Stomach smooth muscle (tissue), 2 donors: ENCODE data around the gene ARHGAP10.

Experiments
- H3K27ac ChIP-seq: one replicate; pipeline ENCODE4 v1.7.0; 2013; ENCODE audit warnings: mild to moderate bottlenecking, low read length, inconsistent platforms
- H3K27me3 ChIP-seq, 2 donors: one replicate each; pipeline ENCODE4 v1.7.0; 2013; ENCODE audit warnings: low read length in 2 of 2; ENCODE audit not compliant: insufficient read depth in 2 of 2, control insufficient read depth in 1 of 2
- H3K36me3 ChIP-seq, 2 donors: one replicate each; pipeline ENCODE4 v1.7.0; 2013; ENCODE audit warnings: low read length in 2 of 2; ENCODE audit not compliant: control insufficient read depth in 2 of 2, insufficient read depth in 2 of 2
- H3K4me1 ChIP-seq: one replicate; pipeline ENCODE4 v1.7.0; 2013; ENCODE audit warnings: low read length; ENCODE audit not compliant: control insufficient read depth, insufficient read depth
- H3K4me3 ChIP-seq, 2 donors: one replicate each; pipeline ENCODE4 v1.7.0; 2013; ENCODE audit warnings: low read length in 2 of 2
- H3K9ac ChIP-seq, 2 donors: one replicate each; pipeline ENCODE4 v1.7.0; 2013; ENCODE audit warnings: low read length in 2 of 2, mild to moderate bottlenecking in 1 of 2
- H3K9me3 ChIP-seq, 2 donors: one replicate each; pipeline ENCODE4 v1.7.0; 2013; ENCODE audit warnings: low read length in 2 of 2; ENCODE audit not compliant: control insufficient read depth in 2 of 2
- donor health status: healthy.
- donor health status: Pancreatic carcinoma.

The ARHGAP10 gene

GRCh38 chr4:147731580-147732517 is at the start of gene ARHGAP10:
ARHGAP10 (plus strand) TSS chr4:147732088; CDS start chr4:147732302, 214 bp downstream.
- Histone ChIP-seq H3K4me3 (peak within 1 kb of the TSS; percentile 97 to 98), H3K36me3 (no peaks in the 10 kb centered on the region), H3K27ac (peak within 1 kb of the TSS; percentile 90), H3K9ac (peak within 1 kb of the TSS; percentile 93), H3K9me3 (no peaks in the 10 kb centered on the region), H3K27me3 (no peaks in the 10 kb centered on the region), H3K4me1 (peaks cover 12% of the 10 kb centered on the region)

GRCh38 chr4:147682755-147683154 is 49.1 kb upstream of the ARHGAP10 start:
- Histone ChIP-seq H3K36me3 (peaks cover 3 to 8% of the 10 kb centered on the region in 2 donors), H3K27me3 (no peaks in the 10 kb centered on the region), H3K9me3 (no peaks in the 10 kb centered on the region), H3K9ac (peak overlapping the region in 1 of 2 donors; percentile 56), H3K27ac (no peak overlapping the region), H3K4me3 (peak overlapping the region; percentile 79 to 94), H3K4me1 (peaks cover 7% of the 10 kb centered on the region)

GRCh38 chr4:147683188-147683591 is 48.7 kb upstream of the ARHGAP10 start:
- H3K4me1 ChIP-seq, result peaks cover 7% of the 10 kb centered on the region
- H3K36me3 ChIP-seq, result peaks cover 3 to 8% of the 10 kb centered on the region in 2 donors
- H3K9ac ChIP-seq, result peak overlapping the region; percentile 56 to 96
- no peaks in the 10 kb centered on the region for H3K27me3 ChIP-seq
- H3K27ac ChIP-seq, result peak overlapping the region; percentile 87
- no peaks in the 10 kb centered on the region for H3K9me3 ChIP-seq
- H3K4me3 ChIP-seq, result peak overlapping the region; percentile 79 to 94

GRCh38 chr4:147683717-147684700 is 47.9 kb upstream of the ARHGAP10 start, which contains the start of gene PRMT9:
PRMT9 (minus strand) TSS chr4:147684163; CDS start chr4:147683987, 176 bp downstream.
- H3K9me3 ChIP-seq, result no peaks in the 10 kb centered on the region
- H3K4me3 ChIP-seq, result peak within 1 kb of the TSS; percentile 79 to 94
- H3K9ac ChIP-seq, result peak within 1 kb of the TSS; percentile 56 to 96
- peaks cover 0 to 1% of the 10 kb centered on the region in 2 donors for H3K36me3 ChIP-seq
- peak within 1 kb of the TSS; percentile 87 for H3K27ac ChIP-seq
- no peaks in the 10 kb centered on the region for H3K27me3 ChIP-seq
- H3K4me1 ChIP-seq, result peaks cover 7% of the 10 kb centered on the region

- no peaks in the 10 kb centered on the region for H3K27me3 ChIP-seq
- H3K9me3 ChIP-seq, result no peaks in the 10 kb centered on the region
- H3K4me1 ChIP-seq, result peaks cover 3% of the 10 kb centered on the region
- H3K27ac ChIP-seq, result no peak overlapping the region
- H3K9ac ChIP-seq, result no peak overlapping the region
- no peak overlapping the region for H3K4me3 ChIP-seq
- no peaks in the 10 kb centered on the region for H3K36me3 ChIP-seq
These were observed 42.8 kb upstream of the ARHGAP10 start for GRCh38 chr4:147689067-147689466.

GRCh38 chr4:147691820-147692219 is 40.1 kb upstream of the ARHGAP10 start:
- H3K9ac ChIP-seq, result no peak overlapping the region
- no peak overlapping the region for H3K27ac ChIP-seq
- no peaks in the 10 kb centered on the region for H3K27me3 ChIP-seq
- no peaks in the 10 kb centered on the region for H3K9me3 ChIP-seq
- no peaks in the 10 kb centered on the region for H3K4me1 ChIP-seq
- H3K36me3 ChIP-seq, result no peaks in the 10 kb centered on the region
- no peak overlapping the region for H3K4me3 ChIP-seq

- no peaks in the 10 kb centered on the region for H3K27me3 ChIP-seq
- H3K9ac ChIP-seq, result no peak overlapping the region
- no peak overlapping the region for H3K27ac ChIP-seq
- no peaks in the 10 kb centered on the region for H3K9me3 ChIP-seq
- H3K4me1 ChIP-seq, result no peaks in the 10 kb centered on the region
- H3K4me3 ChIP-seq, result no peak overlapping the region
- no peaks in the 10 kb centered on the region for H3K36me3 ChIP-seq
These were observed 38.7 kb upstream of the ARHGAP10 start for GRCh38 chr4:147693218-147693617.

- Histone ChIP-seq H3K36me3 (no peaks in the 10 kb centered on the region), H3K4me3 (no peak overlapping the region), H3K4me1 (no peaks in the 10 kb centered on the region), H3K27me3 (no peaks in the 10 kb centered on the region), H3K9ac (no peak overlapping the region), H3K9me3 (peaks cover 3% of the 10 kb centered on the region in 2 donors), H3K27ac (no peak overlapping the region)
These were observed 35.0 kb upstream of the ARHGAP10 start for GRCh38 chr4:147696866-147697265.

GRCh38 chr4:147704846-147705245 is 27.0 kb upstream of the ARHGAP10 start:
- H3K9me3 ChIP-seq, result peaks cover 3% of the 10 kb centered on the region in 2 donors
- H3K9ac ChIP-seq, result no peak overlapping the region
- H3K27me3 ChIP-seq, result no peaks in the 10 kb centered on the region
- H3K4me1 ChIP-seq, result no peaks in the 10 kb centered on the region
- H3K4me3 ChIP-seq, result no peak overlapping the region
- H3K27ac ChIP-seq, result no peak overlapping the region
- no peaks in the 10 kb centered on the region for H3K36me3 ChIP-seq

GRCh38 chr4:147707892-147708672 is 23.8 kb upstream of the ARHGAP10 start:
- H3K27me3 ChIP-seq, result no peaks in the 10 kb centered on the region
- no peaks in the 10 kb centered on the region for H3K4me1 ChIP-seq
- H3K4me3 ChIP-seq, result no peak overlapping the region
- no peak overlapping the region for H3K27ac ChIP-seq
- no peaks in the 10 kb centered on the region for H3K9me3 ChIP-seq
- peak overlapping the region in 1 of 2 donors; percentile 17 for H3K9ac ChIP-seq
- H3K36me3 ChIP-seq, result no peaks in the 10 kb centered on the region
